ENCODE results near the gene VAMP1.
"Not testable (repeated sequence)": the region's sequence is repeated elsewhere in the genome, so short reads cannot be mapped to it uniquely, and the experiment has no call there.

The VAMP1 gene

GRCh38 chr12:6451348-6452244 lies 18.9 kb downstream of the VAMP1 start, which contains the start of gene TAPBPL:
TSS of gene TAPBPL (plus strand) at chr12:6452042. CDS start at chr12:6452249, 207 bp downstream.
- peak; percentile 60 to 62 for DNase-seq (ENCODE audit: low read depth in 2 of 2)

- no peak for DNase-seq (ENCODE audit: low read depth in 2 of 2)
Measured at GRCh38 chr12:6450869-6451347, 19.6 kb downstream of the VAMP1 start.

- DNase-seq (ENCODE audit: low read depth in 2 of 2): no peak
Measured at GRCh38 chr12:6450091-6450868, 20.2 kb downstream of the VAMP1 start.

- no peak for DNase-seq (ENCODE audit: low read depth in 2 of 2)
Measured at GRCh38 chr12:6444704-6445688, 25.5 kb downstream of the VAMP1 start, which contains the start of gene CD27. TSS of gene CD27 (plus strand) at chr12:6444955. CDS start at chr12:6445096, 141 bp downstream.

- DNase-seq (ENCODE audit: low read depth in 2 of 2): no peak
Measured at GRCh38 chr12:6444031-6444430, 26.4 kb downstream of the VAMP1 start.

- no peak for DNase-seq (ENCODE audit: low read depth in 2 of 2)
Measured at GRCh38 chr12:6443361-6443983, 27.0 kb downstream of the VAMP1 start.

- DNase-seq (ENCODE audit: low read depth in 2 of 2): no peak
Measured at GRCh38 chr12:6442836-6443235, 27.6 kb downstream of the VAMP1 start.

GRCh38 chr12:6440391-6440790 lies 30.1 kb downstream of the VAMP1 start:
- no peak for DNase-seq (ENCODE audit: low read depth in 2 of 2)

GRCh38 chr12:6438345-6438744 lies 32.1 kb downstream of the VAMP1 start:
- DNase-seq (ENCODE audit: low read depth in 2 of 2): no peak

- no peak for DNase-seq (ENCODE audit: low read depth in 2 of 2)
Measured at GRCh38 chr12:6437586-6437985, 32.9 kb downstream of the VAMP1 start.

- DNase-seq (ENCODE audit: low read depth in 2 of 2): no peak
Measured at GRCh38 chr12:6435961-6436715, 34.3 kb downstream of the VAMP1 start.

GRCh38 chr12:6434205-6435140 lies 36.0 kb downstream of the VAMP1 start:
- DNase-seq (ENCODE audit: low read depth in 2 of 2): no peak

GRCh38 chr12:6432991-6433390 lies 37.5 kb downstream of the VAMP1 start:
- DNase-seq (ENCODE audit: low read depth in 2 of 2): no peak

GRCh38 chr12:6430124-6430989 lies 40.1 kb downstream of the VAMP1 start:
- DNase-seq (ENCODE audit: low read depth in 2 of 2): no peak

GRCh38 chr12:6428326-6428725 lies 42.2 kb downstream of the VAMP1 start:
- DNase-seq (ENCODE audit: low read depth in 2 of 2): no peak

- not testable (repeated sequence) for DNase-seq (ENCODE audit: low read depth in 2 of 2)
Measured at GRCh38 chr12:6427796-6428195, 42.7 kb downstream of the VAMP1 start.

GRCh38 chr12:6426882-6427671 lies 43.4 kb downstream of the VAMP1 start:
- peak; percentile 88 to 92 for DNase-seq (ENCODE audit: low read depth in 2 of 2)

All from activated CD4-positive, alpha-beta T cell treated with anti-CD3 and anti-CD28 coated beads for 24 hours (primary cell).